SK-N-SH treated with all-trans-retinoic acid at 6 μM for 48 hours (cell line): ENCODE data around the gene RBFOX1.

Experiments used
- TCF4 ChIP-seq: fragments of 250-450 bp; sonication (Bioruptor Pico); IDR thresholded peaks from 2 replicates; pipeline ENCODE4 v1.8.0; 2021; ENCODE audit warnings: mild to moderate bottlenecking, moderate library complexity, borderline replicate concordance
- ZFP3 ChIP-seq: fragments of 250-450 bp; sonication (Bioruptor Pico); IDR thresholded peaks from 2 replicates; pipeline ENCODE4 v1.5.0; 2020; ENCODE audit warnings: mild to moderate bottlenecking, moderate library complexity
- ZFP30 ChIP-seq: fragments of 450-650 bp; formaldehyde crosslinking; IDR thresholded peaks from 2 replicates; pipeline ENCODE4 v1.5.0; 2022; ENCODE audit warnings: mild to moderate bottlenecking, moderate library complexity

DNA sequence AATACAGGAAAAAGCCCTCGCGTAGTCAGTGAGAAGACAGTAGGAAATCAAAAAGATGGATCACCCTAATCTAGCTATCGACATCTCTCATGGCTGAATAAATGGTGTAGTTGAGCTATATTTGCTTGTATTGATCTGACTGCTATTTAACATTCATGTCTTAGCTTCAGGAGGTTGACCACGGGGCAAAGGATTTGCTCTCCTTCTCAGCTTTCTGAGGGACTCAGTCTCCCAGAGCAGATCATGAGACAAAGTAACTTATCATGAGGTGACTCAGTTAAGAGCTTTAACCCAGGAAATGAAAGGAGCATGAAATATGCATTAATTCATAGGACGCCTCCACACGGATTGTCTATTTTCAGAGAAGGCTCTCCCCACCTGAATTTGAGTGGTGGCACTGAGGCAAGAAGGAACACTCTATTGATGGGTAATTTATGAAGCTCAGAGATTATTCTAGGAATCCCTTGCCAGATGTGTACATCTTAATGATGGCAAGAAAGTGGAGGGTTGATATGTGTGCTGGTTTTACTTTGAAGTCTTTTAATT lies 608 bp downstream of the RBFOX1 start:
- TF ChIP-seq TCF4: no peak
- no peak for TF ChIP-seq ZFP30 (CRISPR knock-in tag)
- TF ChIP-seq ZFP3 (CRISPR knock-in tag): no peak
